ENCODE measurements around the gene TLCD2.
"Not testable (repeated sequence)": the region's sequence is repeated elsewhere in the genome, so short reads cannot be mapped to it uniquely, and the experiment has no call there.

Gene TLCD2

GRCh38 chr17:1684378-1685189, 25.6 kb downstream of the TLCD2 start, which contains the start of gene PRPF8:
Gene PRPF8 (minus strand): TSS chr17:1684867. CDS start chr17:1684571, 296 bp downstream.
- peak; percentile 99 for DNase-seq

GRCh38 chr17:1683459-1683858, 26.7 kb downstream of the TLCD2 start:
- no peak for DNase-seq

- DNase-seq: no peak
Observed at GRCh38 chr17:1676401-1676800, 33.8 kb downstream of the TLCD2 start.

GRCh38 chr17:1673041-1673785, 37.0 kb downstream of the TLCD2 start:
- no peak for DNase-seq

- DNase-seq: not testable (repeated sequence)
Observed at GRCh38 chr17:1663934-1664333, 46.2 kb downstream of the TLCD2 start.

GRCh38 chr17:1661045-1661444, 49.1 kb downstream of the TLCD2 start:
- DNase-seq: no peak

GRCh38 chr17:1658100-1658499, 52.1 kb downstream of the TLCD2 start:
- no peak for DNase-seq

GRCh38 chr17:1653735-1654134, 56.4 kb downstream of the TLCD2 start:
- no peak for DNase-seq

GRCh38 chr17:1652794-1653193, 57.4 kb downstream of the TLCD2 start:
- not testable (repeated sequence) for DNase-seq

Measured in activated CD8-positive, alpha-beta memory T cell treated with anti-CD3 and anti-CD28 coated beads for 24 hours (primary cell).